Testis (tissue), 2 donors: Measurements from ENCODE around the gene RPAP3.

Experiments used
- CTCF ChIP-seq, 3 experiments: fragments of 450-650 bp in 2 of 3; fragments of 200-600 bp in 1 of 3; sonication (generic) in 1 of 3; IDR thresholded peaks; one replicate each; pipeline ENCODE4 v1.5.1; 2016 to 2019; ENCODE audit warnings: antibody characterized with exemption in 3 of 3, mild to moderate bottlenecking in 2 of 3, moderate library complexity in 1 of 3
- POLR2A ChIP-seq: fragments of 450-650 bp; IDR thresholded peaks from one replicate; pipeline ENCODE4 v1.6.1; 2017; ENCODE audit warnings: antibody characterized with exemption, mild to moderate bottlenecking, moderate library complexity

GRCh38 chr12:47611906-47612305 lies 93.9 kb downstream of the RPAP3 start:
- TF ChIP-seq CTCF (IDR thresholded peaks at IDR 0.05), result no peak
- no peak for TF ChIP-seq POLR2A
